GM19395 (cell line): ENCODE data around the gene UBE2C.
"Not testable (repeated sequence)": the region's sequence is repeated elsewhere in the genome, so short reads cannot be mapped to it uniquely, and the experiment has no call there.

Source experiments
- ATAC-seq: cut with Tn5 transposase; IDR thresholded peaks from one replicate; pipeline ENCODE4 v1.9.1; 2021; ENCODE audit warnings: mild to moderate bottlenecking, moderate library complexity; ENCODE audit not compliant: unreplicated experiment

Gene UBE2C

DNA sequence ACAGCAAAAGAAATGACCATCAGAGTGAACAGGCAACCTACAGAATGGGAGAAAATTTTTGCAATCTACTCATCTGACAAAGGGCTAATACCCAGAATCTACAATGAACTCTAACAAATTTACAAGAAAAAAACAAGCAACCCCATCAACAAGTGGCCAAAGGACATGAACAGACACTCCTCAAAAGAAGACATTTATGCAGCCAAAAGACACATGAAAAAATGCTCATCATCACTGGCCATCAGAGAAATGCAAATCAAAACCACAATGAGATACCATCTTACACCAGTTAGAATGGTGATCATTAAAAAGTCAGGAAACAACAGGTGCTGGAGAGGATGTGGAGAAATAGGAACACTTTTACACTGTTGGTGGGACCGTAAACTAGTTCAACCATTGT is 14.9 kb upstream of the UBE2C start:
- ATAC-seq, result not testable (repeated sequence)

GRCh38 chr20:45797955-45798354 is 14.5 kb upstream of the UBE2C start:
- ATAC-seq, result not testable (repeated sequence)

- ATAC-seq, result no peak
Observed at GRCh38 chr20:45798935-45799642, 13.4 kb upstream of the UBE2C start.

DNA sequence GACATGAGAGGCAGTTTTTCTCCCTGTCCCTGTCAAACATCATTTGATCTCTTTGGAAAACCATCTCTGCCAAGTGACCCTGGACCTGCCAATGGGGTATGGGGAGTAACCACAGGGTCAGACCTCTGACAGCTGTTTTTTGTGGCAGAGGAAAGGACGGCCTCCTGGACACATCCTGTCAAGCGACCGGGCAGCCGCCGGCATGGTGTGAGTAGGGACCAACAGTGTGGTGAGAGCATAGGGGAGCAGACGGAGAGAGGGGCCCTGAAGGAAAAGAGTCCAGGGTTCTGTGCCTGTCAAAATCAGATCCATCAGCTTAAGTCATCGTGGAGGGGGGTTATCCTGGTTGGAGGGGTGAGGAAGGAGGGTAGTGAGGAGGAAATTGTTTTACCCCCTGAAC is 10.6 kb upstream of the UBE2C start:
- ATAC-seq, result no peak

GRCh38 chr20:45810191-45810970 is 2.1 kb upstream of the UBE2C start:
- no peak for ATAC-seq

- no peak for ATAC-seq
Observed at GRCh38 chr20:45813006-45813340, 529 bp downstream of the UBE2C start.

- no peak for ATAC-seq
Observed at GRCh38 chr20:45813489-45813888, 1.0 kb downstream of the UBE2C start.

DNA sequence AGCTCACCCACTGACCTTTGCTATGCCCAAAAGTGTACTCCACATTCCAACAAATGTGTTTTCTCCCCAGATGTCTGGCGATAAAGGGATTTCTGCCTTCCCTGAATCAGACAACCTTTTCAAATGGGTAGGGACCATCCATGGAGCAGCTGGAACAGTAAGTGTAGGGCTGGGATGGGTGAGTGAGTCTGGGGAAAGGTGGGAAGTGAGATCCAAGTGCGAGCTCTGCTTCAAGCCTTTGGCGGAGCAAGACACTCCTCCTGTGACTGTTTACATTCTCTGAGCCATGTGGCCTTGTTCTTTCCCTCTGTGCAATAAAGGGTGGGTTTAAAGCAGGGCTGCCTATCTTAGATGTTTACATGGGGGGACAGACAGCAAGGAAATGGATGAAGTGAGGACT is 1.9 kb downstream of the UBE2C start:
- ATAC-seq, result no peak

DNA sequence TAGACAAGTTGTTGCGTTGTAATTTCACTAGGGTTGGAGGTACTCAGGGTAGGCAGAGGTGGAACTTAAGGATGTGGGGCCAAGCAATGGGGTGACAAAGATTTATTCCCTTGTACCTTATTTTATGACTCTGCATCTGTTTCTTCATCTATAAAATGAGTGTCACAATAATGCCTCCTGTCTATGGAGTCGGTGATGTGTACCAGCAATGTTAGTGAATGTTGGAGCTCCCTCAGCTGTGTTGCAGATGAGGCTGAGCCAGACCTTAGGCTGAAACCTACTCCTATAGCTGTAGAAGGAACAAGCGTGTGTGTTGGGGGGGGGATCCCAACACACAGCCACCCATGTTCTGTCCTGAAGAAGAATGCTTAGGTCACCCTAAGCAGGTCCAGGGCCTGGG is 4.5 kb downstream of the UBE2C start:
- ATAC-seq, result no peak

DNA sequence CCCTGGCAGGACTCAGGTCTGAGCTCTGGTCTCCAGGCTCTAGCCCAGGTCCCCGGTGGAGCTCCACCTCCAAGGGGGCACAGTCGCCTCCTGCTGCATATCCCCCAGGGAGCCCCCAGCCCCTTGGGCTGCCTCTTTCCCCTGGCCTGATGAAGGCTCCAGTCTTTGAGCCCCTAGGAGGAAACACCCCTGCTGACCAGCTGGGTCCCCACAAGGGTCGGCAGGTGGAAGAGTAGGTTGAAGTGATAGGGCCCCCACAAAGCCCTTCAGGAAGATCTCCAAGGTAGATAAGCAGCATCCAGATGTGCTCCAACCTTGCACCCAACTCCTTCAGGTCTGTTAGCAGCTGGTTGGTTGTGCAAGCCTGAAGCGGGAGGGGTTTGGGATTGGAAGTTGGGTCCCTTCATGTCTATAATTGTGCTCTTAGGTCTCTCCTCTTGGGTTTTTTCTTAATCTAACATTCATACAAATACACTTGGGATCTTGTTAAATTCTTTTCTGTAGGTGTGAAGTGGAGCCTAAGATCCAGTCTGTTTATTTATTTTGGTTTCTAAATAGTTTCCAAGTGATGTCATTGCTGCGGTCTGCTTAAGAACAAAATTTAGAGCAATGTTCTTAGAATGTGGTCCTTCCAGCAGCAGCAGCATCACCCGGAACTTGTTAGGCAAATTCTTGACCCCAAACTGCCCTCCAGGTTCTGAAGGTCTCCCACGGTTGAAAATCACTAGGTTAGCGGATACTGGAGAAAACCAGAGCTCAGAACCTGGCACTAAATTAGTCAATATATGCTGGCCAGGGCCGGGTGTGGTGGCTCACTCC is 5.1 kb downstream of the UBE2C start:
- no peak for ATAC-seq

DNA sequence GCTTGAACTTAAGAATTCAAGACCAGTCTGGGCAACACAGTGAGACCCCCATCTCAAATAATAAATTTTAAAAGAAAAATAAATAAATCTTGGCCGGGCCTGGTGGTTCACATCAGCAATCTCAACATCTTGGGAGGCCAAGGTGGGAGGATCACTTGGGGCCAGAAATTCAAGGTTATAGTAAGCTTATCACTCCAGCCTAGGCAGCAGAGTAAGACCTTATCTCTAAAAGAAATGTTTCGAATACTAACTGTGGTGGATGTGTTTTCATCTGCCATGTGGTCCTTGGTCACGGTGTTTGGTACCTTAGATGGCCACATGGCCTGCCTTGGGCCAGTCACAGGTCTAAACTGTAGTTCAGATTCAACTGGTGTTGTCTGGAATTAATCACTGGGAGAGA is 5.8 kb downstream of the UBE2C start:
- ATAC-seq, result no peak

- ATAC-seq, result no peak
Observed at GRCh38 chr20:45819466-45819865, 7.0 kb downstream of the UBE2C start.

DNA sequence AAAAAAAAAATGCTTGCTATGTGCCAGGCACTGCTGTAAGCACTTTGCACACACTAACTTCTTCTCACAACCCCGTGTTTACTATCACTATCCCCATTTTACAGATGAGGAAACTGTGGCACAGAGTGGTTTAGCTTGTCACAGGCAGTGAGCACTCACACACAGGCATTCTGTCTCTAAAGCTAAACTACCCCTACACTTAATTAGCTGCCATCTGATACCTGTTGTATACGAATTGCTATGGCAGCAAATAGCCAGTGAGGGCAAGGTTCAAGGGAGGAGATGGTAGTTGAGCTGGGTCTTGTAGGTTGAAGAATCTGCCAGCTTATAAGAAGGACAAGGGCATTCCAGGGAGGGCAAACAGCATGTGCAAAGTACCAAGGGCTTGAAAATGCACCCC is 9.5 kb downstream of the UBE2C start:
- ATAC-seq, result no peak

DNA sequence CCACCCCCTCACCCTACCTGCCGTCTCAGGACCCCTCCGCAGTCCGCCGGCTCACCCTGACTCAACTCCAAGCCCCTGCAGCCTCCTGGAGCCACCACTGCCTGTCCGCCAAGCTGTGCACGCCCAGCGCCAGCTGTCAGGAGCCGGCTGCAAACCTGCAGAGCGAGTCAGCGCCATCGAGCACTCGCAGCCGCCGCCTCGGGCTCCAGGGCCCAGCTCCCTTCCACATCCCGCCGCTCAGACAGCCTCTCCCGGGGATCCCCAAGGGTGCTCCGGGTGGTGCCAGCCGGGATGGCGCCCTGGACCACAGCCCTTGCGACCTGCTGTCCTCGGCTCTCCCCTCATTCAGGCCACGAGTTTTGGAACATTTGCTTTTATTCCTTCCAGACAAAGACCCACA is 10.4 kb downstream of the UBE2C start:
- no peak for ATAC-seq

GRCh38 chr20:45823949-45824835 is 11.7 kb downstream of the UBE2C start:
- no peak for ATAC-seq

GRCh38 chr20:45826381-45827019 is 14.1 kb downstream of the UBE2C start:
- ATAC-seq, result no peak

DNA sequence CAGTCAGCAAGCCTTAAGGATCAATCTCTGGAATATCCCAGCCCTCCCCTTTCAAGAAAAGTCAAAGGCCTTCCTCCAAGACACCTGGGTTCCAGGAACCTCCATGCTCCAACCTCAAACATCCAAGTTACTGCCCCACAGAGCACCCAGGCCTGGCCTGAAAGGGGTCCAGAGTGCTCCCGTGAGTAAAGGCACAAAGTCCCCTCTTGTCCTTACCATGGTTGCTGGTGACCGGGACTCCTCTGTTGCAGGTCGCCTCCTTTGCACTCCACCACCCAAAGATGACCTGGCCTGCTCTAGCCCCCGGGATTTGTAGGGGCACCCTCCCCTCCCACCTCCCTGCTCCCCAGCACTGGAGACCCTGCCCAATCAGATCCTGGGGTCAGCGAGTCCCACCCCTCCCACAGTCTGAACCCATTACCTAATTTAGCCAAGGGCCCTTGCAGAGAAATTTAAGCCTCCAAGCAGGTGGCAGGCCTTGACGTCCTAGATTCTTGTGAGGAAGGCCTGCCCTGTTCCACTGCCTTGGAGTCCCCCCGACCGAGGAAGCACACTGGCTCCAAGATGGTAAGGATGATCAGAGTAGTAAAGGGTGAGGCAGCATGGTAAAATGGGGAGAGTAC is 14.7 kb downstream of the UBE2C start, which contains the start of gene TNNC2:
Gene TNNC2 (minus strand): TSS at position 283 of the 623 bp plus-strand sequence. CDS start 64 bp downstream, at position 219.
- ATAC-seq, result no peak

GRCh38 chr20:45827712-45828111 is 15.3 kb downstream of the UBE2C start:
- no peak for ATAC-seq

- no peak for ATAC-seq
Observed at GRCh38 chr20:45828589-45828988, 16.1 kb downstream of the UBE2C start.

- not testable (repeated sequence) for ATAC-seq
Observed at GRCh38 chr20:45829673-45830106, 17.2 kb downstream of the UBE2C start.
